Neural crest cell (in vitro differentiated cells): ENCODE measurements around the gene MYOG. TPM values are rescaled to one million over a fixed set of nuclear protein-coding genes. Genes with fewer than 3 reads are reported as not detected.

Experiments used
- DNase-seq: peaks from one replicate; pipeline ENCODE4 v3.0.0; 2021; ENCODE audit warnings: low read depth, mixed read lengths, low spot score
- H3K27ac Mint-ChIP-seq: one replicate; pipeline ENCODE4 v1.8.0; 2021; ENCODE audit warnings: mild to moderate bottlenecking, mixed read lengths; ENCODE audit not compliant: unreplicated experiment
- H3K27me3 Mint-ChIP-seq: 2 replicates; pipeline ENCODE4 v1.8.0; 2021; ENCODE audit warnings: low read depth, mild to moderate bottlenecking, mixed read lengths
- H3K36me3 Mint-ChIP-seq: 2 replicates; pipeline ENCODE4 v1.8.0; 2021; ENCODE audit warnings: low read depth, mild to moderate bottlenecking, mixed read lengths
- H3K4me1 Mint-ChIP-seq: 2 replicates; pipeline ENCODE4 v1.8.0; 2021; ENCODE audit warnings: mixed read lengths
- H3K4me3 Mint-ChIP-seq: one replicate; pipeline ENCODE4 v1.8.0; 2021; ENCODE audit warnings: mild to moderate bottlenecking, mixed read lengths
- H3K9me3 Mint-ChIP-seq: 2 replicates; pipeline ENCODE4 v1.8.0; 2021; ENCODE audit warnings: mixed read lengths
- total RNA-seq: library from RNA; stranded (reverse); gene quantifications from 2 replicates; pipeline ENCODE4 v1.2.1, GENCODE V29; 2021
- TF ChIP-seq, protein P1 (sequence below): fragments of 200-600 bp; sonication (generic); conservative IDR thresholded peaks from 2 replicates; pipeline ENCODE4 v1.5.0; 2021; ENCODE audit warnings: antibody characterized with exemption, mild to moderate bottlenecking

Gene MYOG
- total RNA-seq, 1 donor from 2014 or later, result not detected

GRCh38 chr1:203096566-203096965 lies 10.8 kb upstream of the MYOG start:
- Mint-ChIP-seq H3K4me3 (no peak overlapping the region), H3K36me3 (peaks cover 8% of the 10 kb centered on the region), H3K4me1 (no peaks in the 10 kb centered on the region), H3K27ac (no peak overlapping the region), H3K9me3 (peaks cover 18% of the 10 kb centered on the region), H3K27me3 (peaks cover 7% of the 10 kb centered on the region)
- TF ChIP-seq, protein P1, sequence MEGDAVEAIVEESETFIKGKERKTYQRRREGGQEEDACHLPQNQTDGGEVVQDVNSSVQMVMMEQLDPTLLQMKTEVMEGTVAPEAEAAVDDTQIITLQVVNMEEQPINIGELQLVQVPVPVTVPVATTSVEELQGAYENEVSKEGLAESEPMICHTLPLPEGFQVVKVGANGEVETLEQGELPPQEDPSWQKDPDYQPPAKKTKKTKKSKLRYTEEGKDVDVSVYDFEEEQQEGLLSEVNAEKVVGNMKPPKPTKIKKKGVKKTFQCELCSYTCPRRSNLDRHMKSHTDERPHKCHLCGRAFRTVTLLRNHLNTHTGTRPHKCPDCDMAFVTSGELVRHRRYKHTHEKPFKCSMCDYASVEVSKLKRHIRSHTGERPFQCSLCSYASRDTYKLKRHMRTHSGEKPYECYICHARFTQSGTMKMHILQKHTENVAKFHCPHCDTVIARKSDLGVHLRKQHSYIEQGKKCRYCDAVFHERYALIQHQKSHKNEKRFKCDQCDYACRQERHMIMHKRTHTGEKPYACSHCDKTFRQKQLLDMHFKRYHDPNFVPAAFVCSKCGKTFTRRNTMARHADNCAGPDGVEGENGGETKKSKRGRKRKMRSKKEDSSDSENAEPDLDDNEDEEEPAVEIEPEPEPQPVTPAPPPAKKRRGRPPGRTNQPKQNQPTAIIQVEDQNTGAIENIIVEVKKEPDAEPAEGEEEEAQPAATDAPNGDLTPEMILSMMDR, result no peak
- DNase-seq, result no peak

- TF ChIP-seq, protein P1, result no peak
- Mint-ChIP-seq H3K9me3 (peaks cover 18% of the 10 kb centered on the region), H3K27me3 (peaks cover 12% of the 10 kb centered on the region), H3K27ac (no peak overlapping the region), H3K4me3 (no peak overlapping the region), H3K4me1 (no peaks in the 10 kb centered on the region), H3K36me3 (peaks cover 8% of the 10 kb centered on the region)
- no peak for DNase-seq
These were observed 9.4 kb upstream of the MYOG start for GRCh38 chr1:203095061-203095690.

DNA sequence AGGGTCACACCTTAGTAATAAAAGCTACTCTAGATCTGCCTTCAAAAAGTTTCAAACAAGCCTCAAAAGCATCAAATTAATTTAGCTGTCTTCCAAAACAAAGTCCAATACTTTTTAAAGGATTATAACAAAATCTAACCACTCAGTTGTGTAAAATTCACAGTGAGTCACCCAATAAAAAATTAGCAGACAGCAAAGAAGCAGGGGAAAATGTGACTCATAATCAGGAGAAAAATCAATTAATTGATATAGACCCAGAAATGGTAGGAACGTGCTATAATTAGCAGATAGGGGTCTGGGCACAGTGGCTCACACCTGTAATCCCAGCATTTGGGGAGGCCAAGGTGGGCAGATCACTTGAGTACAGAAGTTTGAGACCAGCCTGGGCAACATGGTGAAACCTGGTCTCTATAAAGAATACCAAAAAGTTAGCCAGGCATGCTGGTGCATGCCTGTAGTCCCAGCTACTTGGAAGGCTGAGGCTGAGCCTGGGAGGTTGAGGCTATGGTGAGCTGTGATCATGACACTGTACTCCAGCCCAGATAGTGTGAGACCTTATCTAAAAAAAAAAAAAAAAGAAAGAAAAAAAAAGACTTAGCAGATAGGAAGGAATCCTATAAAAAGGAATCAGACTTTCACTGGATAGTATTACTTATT lies 8.1 kb upstream of the MYOG start:
- TF ChIP-seq, protein P1, result no peak
- Mint-ChIP-seq H3K36me3 (peaks cover 8% of the 10 kb centered on the region), H3K4me3 (no peak overlapping the region), H3K27ac (no peak overlapping the region), H3K27me3 (peaks cover 12% of the 10 kb centered on the region), H3K9me3 (peaks cover 18% of the 10 kb centered on the region), H3K4me1 (no peaks in the 10 kb centered on the region)
- no peak for DNase-seq

GRCh38 chr1:203091761-203092330 lies 6.0 kb upstream of the MYOG start:
- Mint-ChIP-seq H3K9me3 (peaks cover 18% of the 10 kb centered on the region), H3K27ac (no peak overlapping the region), H3K4me3 (no peak overlapping the region), H3K27me3 (peaks cover 17% of the 10 kb centered on the region), H3K36me3 (peaks cover 4% of the 10 kb centered on the region), H3K4me1 (peaks cover 5% of the 10 kb centered on the region)
- TF ChIP-seq, protein P1, result no peak
- no peak for DNase-seq

- TF ChIP-seq, protein P1, result no peak
- no peak for DNase-seq
- no peak overlapping the region for H3K4me3 Mint-ChIP-seq
- peaks cover 5% of the 10 kb centered on the region for H3K4me1 Mint-ChIP-seq
- H3K27ac Mint-ChIP-seq, result no peak overlapping the region
- H3K36me3 Mint-ChIP-seq, result peaks cover 4% of the 10 kb centered on the region
- peaks cover 18% of the 10 kb centered on the region for H3K9me3 Mint-ChIP-seq
- H3K27me3 Mint-ChIP-seq, result peaks cover 16% of the 10 kb centered on the region
These were observed 5.3 kb upstream of the MYOG start for GRCh38 chr1:203091199-203091477.
